NCI-H1417 treated with DMSO at 0.1 percent for 48 hours (cell line): ENCODE measurements around the gene LAGE3.
A peak's percentile ranks its signal among the peaks of the same experiment; 100 is the strongest.

Experiments used
- DNase-seq: peaks from one replicate; lab custom pipeline; 2025; lab: John Stamatoyannopoulos, UW

LAGE3 gene

GRCh38 chrX:154478728-154479622, at the start of gene LAGE3:
Gene LAGE3, minus strand, starts transcription at chrX:154479281. Its CDS starts 366 bp downstream, at chrX:154478915.
- DNase-seq = peak; percentile 57

GRCh38 chrX:154526901-154527675, 48.0 kb upstream of the LAGE3 start:
- peak; percentile 6 for DNase-seq

GRCh38 chrX:154525606-154526490, 46.8 kb upstream of the LAGE3 start:
- no peak for DNase-seq

- no peak for DNase-seq
Measured at GRCh38 chrX:154519389-154519788, 40.3 kb upstream of the LAGE3 start.

GRCh38 chrX:154517101-154517781, 38.2 kb upstream of the LAGE3 start:
- no peak for DNase-seq

- DNase-seq = no peak
Measured at GRCh38 chrX:154516656-154517100, 37.6 kb upstream of the LAGE3 start.

GRCh38 chrX:154515966-154516655, 37.0 kb upstream of the LAGE3 start, which contains the start of gene FAM3A:
Gene FAM3A, minus strand, starts transcription at chrX:154516232. Its CDS starts 460 bp downstream, at chrX:154515772.
- peak; percentile 70 for DNase-seq

GRCh38 chrX:154515090-154515965, 36.2 kb upstream of the LAGE3 start:
- no peak for DNase-seq

- DNase-seq = no peak
Measured at GRCh38 chrX:154513716-154514115, 34.6 kb upstream of the LAGE3 start.

GRCh38 chrX:154512879-154513553, 33.9 kb upstream of the LAGE3 start:
- no peak for DNase-seq

- DNase-seq = no peak
Measured at GRCh38 chrX:154511761-154512160, 32.7 kb upstream of the LAGE3 start.

GRCh38 chrX:154509455-154509854, 30.4 kb upstream of the LAGE3 start:
- DNase-seq = no peak

GRCh38 chrX:154508384-154508745, 29.3 kb upstream of the LAGE3 start:
- DNase-seq = no peak

GRCh38 chrX:154507673-154508383, 28.7 kb upstream of the LAGE3 start:
- no peak for DNase-seq

GRCh38 chrX:154506483-154507332, 27.6 kb upstream of the LAGE3 start:
- no peak for DNase-seq

GRCh38 chrX:154505734-154506133, 26.7 kb upstream of the LAGE3 start:
- no peak for DNase-seq

GRCh38 chrX:154502989-154503388, 23.9 kb upstream of the LAGE3 start:
- DNase-seq = no peak
